Retinal pigment epithelial cell (primary cell): Measurements from ENCODE around the gene PIP5K1B.
"Not testable (repeated sequence)": the region's sequence is repeated elsewhere in the genome, so short reads cannot be mapped to it uniquely, and the experiment has no call there.

Experiments used
- DNase-seq: peaks from one replicate; pipeline ENCODE4 v3.0.0-alpha.2; 2010; ENCODE audit warnings: low read depth
- H3K4me3 ChIP-seq: 2 replicates; pipeline ENCODE4 v1.5.1; 2011; ENCODE audit warnings: mild to moderate bottlenecking, low read length, control low read depth, moderate library complexity
- CTCF ChIP-seq: conservative IDR thresholded peaks from 2 replicates; pipeline ENCODE4 v1.5.1; 2011; ENCODE audit warnings: low read depth, low read length, control low read depth, inconsistent platforms

The PIP5K1B gene

GRCh38 chr9:69046723-69047122 is 341.7 kb downstream of the PIP5K1B start:
- no peak for TF ChIP-seq CTCF
- DNase-seq = no peak
- no peak overlapping the region for H3K4me3 ChIP-seq

DNA sequence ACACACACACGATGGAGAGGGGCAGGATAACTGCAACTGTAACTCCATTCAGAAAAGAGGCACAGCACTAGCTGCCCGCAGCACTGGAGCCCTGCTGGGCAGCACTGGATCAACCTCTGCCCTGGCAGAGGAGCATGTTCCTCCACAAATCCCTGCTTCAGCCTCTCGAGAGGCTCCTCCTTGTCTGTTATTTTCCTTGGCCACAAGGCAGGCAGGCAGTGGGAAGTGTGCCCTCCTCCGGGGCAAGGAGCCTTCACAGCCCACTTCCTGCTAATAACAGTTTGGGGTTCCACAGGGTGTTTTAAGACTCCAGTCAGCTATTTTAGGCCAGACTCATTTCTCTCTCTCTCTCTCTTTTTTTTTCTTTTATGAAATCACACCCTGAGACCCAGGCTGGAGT is 342.3 kb downstream of the PIP5K1B start:
- H3K4me3 ChIP-seq = no peak overlapping the region
- TF ChIP-seq CTCF = no peak
- no peak for DNase-seq

DNA sequence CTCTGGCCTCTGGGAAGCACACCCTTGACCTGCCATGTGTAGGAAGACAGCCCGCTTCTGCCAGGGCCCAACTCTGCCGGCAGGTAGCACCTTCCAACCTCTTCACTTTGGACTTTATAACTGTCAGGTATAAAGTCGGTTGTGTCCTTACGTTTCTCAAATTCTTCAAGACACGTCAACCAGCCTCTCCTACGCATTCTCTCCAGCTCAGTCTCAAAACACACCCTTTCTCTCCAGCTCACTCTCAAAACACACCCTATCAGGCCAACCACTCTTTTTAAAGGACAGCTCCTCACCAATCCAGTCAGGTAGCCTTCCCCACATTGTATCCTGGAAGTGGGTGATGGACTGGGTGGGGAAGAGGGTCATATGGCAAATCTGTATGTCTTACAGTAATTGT is 344.1 kb downstream of the PIP5K1B start:
- TF ChIP-seq CTCF = no peak
- H3K4me3 ChIP-seq = no peak overlapping the region
- no peak for DNase-seq

DNA sequence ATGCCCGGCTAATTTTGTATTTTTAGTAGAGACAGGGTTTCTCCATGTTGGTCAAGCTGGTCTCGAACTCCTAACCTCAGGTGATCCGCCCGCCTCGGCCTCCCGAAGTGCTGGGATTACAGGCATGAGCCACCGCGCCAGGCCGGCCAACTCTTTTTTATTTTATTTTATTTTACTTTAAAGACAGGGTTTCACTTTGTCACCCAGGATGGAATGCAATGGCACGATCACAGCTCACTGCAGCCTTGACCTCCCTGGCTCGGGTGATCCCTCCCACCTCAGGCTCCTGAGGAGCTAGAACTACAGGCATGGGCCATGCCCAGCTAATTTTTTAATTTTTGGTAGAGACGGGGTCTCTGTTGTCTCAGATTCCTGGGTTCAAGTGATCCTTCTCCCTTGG is 345.9 kb downstream of the PIP5K1B start:
- not testable (repeated sequence) for DNase-seq, H3K4me3 ChIP-seq

GRCh38 chr9:69054989-69055388 is 349.9 kb downstream of the PIP5K1B start:
- H3K4me3 ChIP-seq = no peak overlapping the region
- no peak for TF ChIP-seq CTCF
- no peak for DNase-seq

DNA sequence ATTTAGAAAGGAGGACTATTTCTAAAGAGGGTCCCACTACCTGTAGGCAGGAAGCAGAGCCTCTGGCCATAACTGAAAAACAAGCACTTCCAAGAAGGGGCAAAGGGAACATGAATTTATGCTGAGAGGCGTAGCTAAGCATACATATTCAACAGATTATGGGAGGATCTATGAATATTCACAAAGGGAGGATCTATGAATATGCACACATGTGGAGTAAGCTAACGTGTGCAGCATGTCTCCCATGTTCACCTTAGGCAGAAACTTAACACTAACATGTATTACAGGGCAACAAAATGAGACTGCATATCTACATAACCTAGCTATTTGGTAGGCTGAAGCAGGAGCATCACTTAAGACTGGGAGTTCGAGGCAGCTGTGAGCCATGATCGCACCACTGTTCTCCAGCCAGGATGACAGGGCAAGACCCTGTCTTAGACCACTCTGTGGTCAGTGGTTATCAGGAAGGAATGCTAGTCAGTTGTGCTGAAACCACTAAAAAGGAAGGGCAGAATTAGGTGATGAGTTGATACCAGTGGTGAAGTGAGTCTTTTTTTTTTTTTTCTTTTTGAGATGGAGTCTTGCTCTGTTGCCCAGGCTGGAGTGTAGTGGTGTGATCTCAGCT is 351.3 kb downstream of the PIP5K1B start:
- H3K4me3 ChIP-seq = no peak overlapping the region
- no peak for DNase-seq
- TF ChIP-seq CTCF = no peak

DNA sequence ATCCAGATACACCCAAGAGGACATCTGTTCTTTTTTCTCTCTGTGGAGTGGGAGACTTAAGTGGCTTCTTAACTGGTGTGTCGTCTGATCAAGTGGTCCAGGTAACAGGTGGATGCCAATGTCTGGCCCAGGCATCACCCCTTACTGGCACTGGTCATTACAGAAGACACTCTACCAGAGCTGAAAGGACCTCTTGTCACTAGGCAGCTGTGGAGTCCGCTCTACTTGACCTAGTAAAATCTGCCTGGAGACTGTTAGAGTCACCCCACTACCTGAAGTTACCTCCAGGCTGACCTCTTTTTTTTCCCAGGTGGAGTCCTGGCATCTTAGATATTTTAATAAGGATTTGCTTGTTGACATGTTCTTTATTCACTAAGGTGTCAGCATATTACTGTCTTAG is 353.1 kb downstream of the PIP5K1B start:
- no peak for DNase-seq
- no peak overlapping the region for H3K4me3 ChIP-seq
- no peak for TF ChIP-seq CTCF
